Mucosa of stomach (tissue), 1 donor: Measurements from ENCODE around the gene SNAI3.

Source experiments
- H3K27me3 ChIP-seq: one replicate; pipeline ENCODE4 v1.7.0; 2013; ENCODE audit warnings: mild to moderate bottlenecking, low read length; ENCODE audit not compliant: control insufficient read depth, insufficient read depth
- H3K36me3 ChIP-seq: one replicate; pipeline ENCODE4 v1.7.0; 2013; ENCODE audit warnings: low read length; ENCODE audit not compliant: control insufficient read depth, insufficient read depth
- H3K4me1 ChIP-seq: one replicate; pipeline ENCODE4 v1.7.0; 2013; ENCODE audit warnings: mild to moderate bottlenecking, low read length; ENCODE audit not compliant: control insufficient read depth, insufficient read depth
- H3K4me3 ChIP-seq: one replicate; pipeline ENCODE4 v1.7.0; 2013; ENCODE audit warnings: low read length
- H3K9ac ChIP-seq: one replicate; pipeline ENCODE4 v1.7.0; 2013; ENCODE audit warnings: mild to moderate bottlenecking, low read length, moderate library complexity
- H3K9me3 ChIP-seq: one replicate; pipeline ENCODE4 v1.7.0; 2013; ENCODE audit warnings: mild to moderate bottlenecking, low read length, moderate library complexity; ENCODE audit not compliant: control insufficient read depth
- donor health status: Pancreatic carcinoma.

The SNAI3 gene

GRCh38 chr16:88726981-88727380, 40.7 kb upstream of the SNAI3 start:
- H3K4me1 ChIP-seq, result no peaks in the 10 kb centered on the region
- H3K36me3 ChIP-seq, result peaks cover 7% of the 10 kb centered on the region
- no peak overlapping the region for H3K9ac ChIP-seq
- H3K4me3 ChIP-seq, result no peak overlapping the region
- H3K27me3 ChIP-seq, result no peaks in the 10 kb centered on the region
- H3K9me3 ChIP-seq, result no peaks in the 10 kb centered on the region

GRCh38 chr16:88726408-88726749, 40.1 kb upstream of the SNAI3 start:
- Histone ChIP-seq H3K36me3 (peaks cover 7% of the 10 kb centered on the region), H3K4me3 (no peak overlapping the region), H3K9me3 (no peaks in the 10 kb centered on the region), H3K9ac (no peak overlapping the region), H3K27me3 (no peaks in the 10 kb centered on the region), H3K4me1 (no peaks in the 10 kb centered on the region)

- Histone ChIP-seq H3K36me3 (peaks cover 7% of the 10 kb centered on the region), H3K9ac (no peak overlapping the region), H3K4me3 (no peak overlapping the region), H3K4me1 (no peaks in the 10 kb centered on the region), H3K9me3 (no peaks in the 10 kb centered on the region), H3K27me3 (no peaks in the 10 kb centered on the region)
Measured at GRCh38 chr16:88725609-88726407, 39.5 kb upstream of the SNAI3 start.

DNA sequence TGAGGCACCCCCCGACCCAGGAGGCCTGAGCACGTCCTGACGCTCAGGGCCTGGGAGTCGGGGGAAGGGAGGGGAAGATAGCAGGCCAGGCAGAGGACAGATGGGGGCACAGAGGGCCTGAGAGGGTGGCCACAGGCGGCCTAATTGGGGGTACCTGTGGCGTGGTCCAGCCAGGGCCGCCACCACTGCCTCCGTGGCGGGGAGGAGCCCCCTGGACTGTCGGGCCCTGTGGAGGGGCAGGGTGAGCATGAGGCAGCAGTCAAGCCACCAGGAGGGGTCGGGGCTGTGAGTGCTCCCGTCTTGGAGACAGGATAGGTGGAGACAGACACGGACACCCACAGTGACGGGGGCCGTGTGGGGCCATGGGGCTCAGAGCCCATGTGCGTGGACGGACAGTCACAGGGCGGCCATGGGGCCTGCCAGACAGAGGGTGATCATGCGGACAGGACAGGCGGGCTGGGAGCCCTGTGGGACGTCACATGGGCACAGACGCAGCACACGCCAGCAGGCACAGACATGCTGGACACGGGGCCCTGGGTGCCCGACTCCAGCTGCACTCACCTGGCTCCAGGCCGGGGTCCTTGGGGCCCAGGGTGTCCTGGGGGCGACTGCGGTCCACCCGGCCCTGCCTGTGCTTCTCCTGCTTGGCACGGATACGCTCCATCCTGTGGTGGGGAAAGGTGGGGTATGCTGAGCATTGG, 38.7 kb upstream of the SNAI3 start:
- no peak overlapping the region for H3K9ac ChIP-seq
- peaks cover 7% of the 10 kb centered on the region for H3K36me3 ChIP-seq
- H3K4me1 ChIP-seq, result no peaks in the 10 kb centered on the region
- no peak overlapping the region for H3K4me3 ChIP-seq
- H3K27me3 ChIP-seq, result no peaks in the 10 kb centered on the region
- H3K9me3 ChIP-seq, result no peaks in the 10 kb centered on the region

DNA sequence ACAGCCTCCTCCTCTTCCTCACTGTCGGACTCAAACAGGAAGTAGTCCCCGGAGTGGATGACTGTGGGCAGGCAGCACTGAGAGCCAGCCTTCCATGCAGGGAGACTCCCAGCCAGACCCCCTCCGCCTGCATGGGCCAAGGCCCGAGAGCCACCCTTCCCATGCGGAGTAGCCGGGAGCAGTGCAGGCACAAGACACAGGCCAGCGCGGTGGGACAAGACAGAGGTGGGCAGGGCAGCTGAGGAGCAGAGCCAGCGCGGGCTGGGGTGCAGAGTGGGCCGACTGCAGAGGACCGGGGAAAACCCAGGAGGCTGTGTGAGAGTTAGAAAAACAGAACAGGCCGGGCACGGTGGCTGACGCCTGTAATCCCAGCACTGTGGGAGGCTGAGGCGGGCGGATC, 37.6 kb upstream of the SNAI3 start:
- H3K4me1 ChIP-seq, result no peaks in the 10 kb centered on the region
- H3K36me3 ChIP-seq, result peaks cover 7% of the 10 kb centered on the region
- no peak overlapping the region for H3K9ac ChIP-seq
- H3K27me3 ChIP-seq, result no peaks in the 10 kb centered on the region
- no peak overlapping the region for H3K4me3 ChIP-seq
- H3K9me3 ChIP-seq, result no peaks in the 10 kb centered on the region

GRCh38 chr16:88723507-88723887, 37.2 kb upstream of the SNAI3 start:
- Histone ChIP-seq H3K27me3 (no peaks in the 10 kb centered on the region), H3K36me3 (peaks cover 7% of the 10 kb centered on the region), H3K4me1 (no peaks in the 10 kb centered on the region), H3K9ac (no peak overlapping the region), H3K9me3 (no peaks in the 10 kb centered on the region), H3K4me3 (no peak overlapping the region)

GRCh38 chr16:88722784-88723506, 36.6 kb upstream of the SNAI3 start:
- Histone ChIP-seq H3K27me3 (no peaks in the 10 kb centered on the region), H3K4me1 (no peaks in the 10 kb centered on the region), H3K9me3 (no peaks in the 10 kb centered on the region), H3K4me3 (no peak overlapping the region), H3K36me3 (peaks cover 7% of the 10 kb centered on the region), H3K9ac (no peak overlapping the region)

- Histone ChIP-seq H3K9ac (no peak overlapping the region), H3K9me3 (no peaks in the 10 kb centered on the region), H3K4me1 (no peaks in the 10 kb centered on the region), H3K4me3 (no peak overlapping the region), H3K27me3 (no peaks in the 10 kb centered on the region), H3K36me3 (peaks cover 7% of the 10 kb centered on the region)
Measured at GRCh38 chr16:88721815-88722755, 35.8 kb upstream of the SNAI3 start.

- Histone ChIP-seq H3K4me3 (no peak overlapping the region), H3K4me1 (no peaks in the 10 kb centered on the region), H3K27me3 (no peaks in the 10 kb centered on the region), H3K9me3 (no peaks in the 10 kb centered on the region), H3K9ac (no peak overlapping the region), H3K36me3 (peaks cover 16% of the 10 kb centered on the region)
Measured at GRCh38 chr16:88721236-88721635, 34.9 kb upstream of the SNAI3 start.

- Histone ChIP-seq H3K4me3 (no peak overlapping the region), H3K27me3 (no peaks in the 10 kb centered on the region), H3K9ac (no peak overlapping the region), H3K9me3 (no peaks in the 10 kb centered on the region), H3K4me1 (no peaks in the 10 kb centered on the region), H3K36me3 (peaks cover 11% of the 10 kb centered on the region)
Measured at GRCh38 chr16:88720396-88720970, 34.2 kb upstream of the SNAI3 start.

GRCh38 chr16:88719933-88720296, 33.6 kb upstream of the SNAI3 start:
- Histone ChIP-seq H3K9me3 (no peaks in the 10 kb centered on the region), H3K9ac (no peak overlapping the region), H3K36me3 (peaks cover 11% of the 10 kb centered on the region), H3K4me1 (no peaks in the 10 kb centered on the region), H3K4me3 (no peak overlapping the region), H3K27me3 (no peaks in the 10 kb centered on the region)
